SU-DHL-6 (cell line): Measurements from ENCODE around the gene P2RX3.

Experiments
- CTCF ChIP-seq: fragments of 200-600 bp; sonication (generic); IDR thresholded peaks from one replicate; pipeline ENCODE4 v1.5.1; 2017; ENCODE audit warnings: antibody characterized with exemption, mild to moderate bottlenecking, low read length, moderate library complexity; ENCODE audit not compliant: insufficient read depth, poor library complexity, severe bottlenecking
- EZH2phosphoT487 ChIP-seq: fragments of 200-600 bp; sonication (generic), shearing (Covaris generic); conservative IDR thresholded peaks from 2 replicates; pipeline ENCODE4 v1.6.1; 2018; ENCODE audit warnings: mild to moderate bottlenecking, antibody characterized with exemption, low read length, moderate library complexity, mixed read lengths

DNA sequence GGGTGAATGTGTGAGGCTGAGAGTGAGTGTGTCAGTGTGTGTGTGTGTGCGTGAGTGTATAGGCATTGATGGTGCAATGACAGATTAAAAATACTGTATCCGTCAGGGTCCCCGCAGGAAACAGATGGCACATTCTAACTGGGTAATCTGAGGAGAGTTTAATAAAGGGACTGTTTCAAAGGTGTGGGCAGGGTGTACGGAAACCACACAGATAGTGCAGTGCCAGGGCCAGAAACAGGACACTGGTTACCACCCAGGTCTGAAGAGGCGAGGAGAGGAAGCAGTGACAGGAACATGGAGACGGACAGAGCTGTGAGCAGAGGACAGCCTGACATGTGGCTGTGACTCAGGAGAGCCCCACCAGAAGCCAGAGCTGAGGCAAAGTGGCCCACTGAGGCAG is 16.5 kb downstream of the P2RX3 start:
- TF ChIP-seq CTCF = no peak
- TF ChIP-seq EZH2phosphoT487 = no peak
